Measurements from ENCODE around the gene B3GALT5.

GRCh38 chr21:39696618-39697017 lies 83.9 kb downstream of the B3GALT5 start:
- TF ChIP-seq CTCF (IDR thresholded peaks at IDR 0.05) (no peak), POLR2A (IDR thresholded peaks at IDR 0.05) (no peak)

All from adrenal gland (tissue), 5 donors.